ENCODE results near the gene LYAR.

Gene LYAR

DNA sequence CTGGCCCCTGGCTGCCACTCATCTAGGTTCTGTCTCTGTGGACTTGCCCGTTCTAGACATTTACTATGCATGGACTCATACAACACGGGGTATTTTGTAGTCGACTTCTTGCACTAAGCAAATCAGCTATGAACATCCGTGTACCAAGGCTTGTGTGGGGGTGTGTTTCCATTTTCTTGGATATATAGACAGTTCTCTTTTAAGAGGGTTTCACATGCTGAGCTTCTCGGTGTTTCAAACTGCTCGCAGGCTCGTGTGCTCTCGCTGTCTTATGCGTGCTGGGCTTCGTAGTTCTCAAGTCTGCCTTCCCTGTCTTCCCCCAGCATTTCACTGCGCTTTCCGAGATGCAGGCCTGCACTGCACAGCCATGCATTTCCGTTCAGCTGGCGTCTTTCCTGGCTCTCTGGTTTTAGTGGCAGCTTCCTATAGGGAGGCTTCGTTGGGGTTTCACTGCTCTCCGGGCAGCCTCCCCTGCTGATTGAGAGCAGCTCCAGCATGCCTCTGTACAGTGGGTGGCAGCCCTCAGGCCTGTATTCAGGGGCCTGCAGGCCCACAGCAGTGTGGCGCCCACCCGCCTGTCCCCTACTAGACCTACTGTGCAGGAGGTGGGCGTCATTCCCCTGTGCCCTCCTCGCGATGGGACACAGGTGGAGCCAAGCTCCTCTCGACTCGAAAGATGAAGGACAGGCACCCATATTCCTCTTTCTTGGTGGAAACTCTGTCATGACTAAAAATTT, 27.7 kb upstream of the LYAR start:
- no peak for DNase-seq (ENCODE audit: extremely low read depth in 1 of 2, low read depth in 1 of 2)

DNA sequence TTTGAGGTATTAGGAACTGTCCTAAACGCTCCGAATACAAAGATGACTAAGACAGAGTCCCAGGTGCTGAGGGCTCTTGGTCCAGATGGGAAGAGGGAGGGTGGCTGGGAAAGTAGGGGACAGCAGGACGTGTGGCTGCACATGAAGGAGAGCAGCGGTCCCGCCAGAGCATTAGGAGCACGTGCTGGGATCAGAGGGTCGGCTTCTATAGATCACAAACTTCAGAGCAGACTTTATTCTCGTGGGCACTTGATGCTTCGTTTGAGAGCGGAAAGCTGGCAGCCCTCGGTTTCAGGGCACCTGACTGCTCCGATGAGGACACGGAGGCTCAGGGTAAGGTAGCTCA, 26.2 kb upstream of the LYAR start:
- DNase-seq (ENCODE audit: extremely low read depth in 1 of 2, low read depth in 1 of 2) = no peak

DNA sequence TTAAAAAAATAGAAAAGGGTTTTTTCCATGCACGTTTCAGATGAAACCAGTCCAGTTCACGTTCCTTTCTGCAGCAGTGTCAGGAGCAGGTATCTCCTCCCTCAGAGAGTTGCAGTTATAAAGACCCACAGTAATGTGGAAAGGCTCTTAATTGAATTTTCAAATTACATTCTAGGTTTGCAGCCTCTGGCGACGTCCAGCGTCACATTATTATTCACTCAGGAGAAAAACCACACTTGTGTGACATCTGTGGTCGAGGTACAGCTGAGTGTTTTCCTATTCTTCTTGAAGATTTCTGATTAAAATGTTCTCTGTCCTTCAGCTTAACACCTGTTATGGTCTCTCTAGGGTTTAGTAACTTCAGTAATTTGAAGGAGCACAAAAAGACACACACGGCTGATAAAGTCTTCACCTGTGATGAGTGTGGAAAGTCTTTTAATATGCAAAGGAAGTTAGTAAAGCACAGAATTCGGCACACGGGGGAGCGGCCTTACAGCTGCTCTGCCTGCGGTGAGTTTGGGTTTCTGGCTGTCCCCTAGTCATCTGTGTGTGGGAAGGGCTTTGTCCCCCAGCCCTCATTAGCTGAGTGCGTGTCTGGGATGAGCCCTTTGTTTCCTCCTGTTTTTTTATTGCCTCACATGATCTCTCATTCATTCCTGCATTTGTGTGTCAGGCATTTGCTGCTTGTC, 25.7 kb upstream of the LYAR start:
- DNase-seq (ENCODE audit: extremely low read depth in 1 of 2, low read depth in 1 of 2) = no peak

DNA sequence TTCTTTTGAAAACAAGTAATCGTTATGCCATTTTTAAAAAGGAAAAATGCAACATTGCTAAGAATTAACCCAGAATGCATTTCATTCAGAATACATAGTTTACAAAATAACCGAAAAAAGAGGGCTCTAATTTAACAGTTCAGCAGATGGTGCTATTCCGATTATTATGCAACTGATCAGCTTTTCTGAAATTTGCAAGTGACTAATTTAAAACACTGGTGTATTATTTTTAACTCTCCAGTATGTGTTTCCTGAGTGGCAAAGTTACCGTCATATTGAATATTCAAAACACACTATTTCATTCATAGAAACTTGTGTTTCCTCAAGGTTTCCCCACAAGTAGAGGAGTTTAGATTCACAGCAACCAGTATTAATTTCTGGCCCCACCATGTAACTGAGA, 21.2 kb upstream of the LYAR start:
- no peak for DNase-seq (ENCODE audit: extremely low read depth in 1 of 2, low read depth in 1 of 2)

DNA sequence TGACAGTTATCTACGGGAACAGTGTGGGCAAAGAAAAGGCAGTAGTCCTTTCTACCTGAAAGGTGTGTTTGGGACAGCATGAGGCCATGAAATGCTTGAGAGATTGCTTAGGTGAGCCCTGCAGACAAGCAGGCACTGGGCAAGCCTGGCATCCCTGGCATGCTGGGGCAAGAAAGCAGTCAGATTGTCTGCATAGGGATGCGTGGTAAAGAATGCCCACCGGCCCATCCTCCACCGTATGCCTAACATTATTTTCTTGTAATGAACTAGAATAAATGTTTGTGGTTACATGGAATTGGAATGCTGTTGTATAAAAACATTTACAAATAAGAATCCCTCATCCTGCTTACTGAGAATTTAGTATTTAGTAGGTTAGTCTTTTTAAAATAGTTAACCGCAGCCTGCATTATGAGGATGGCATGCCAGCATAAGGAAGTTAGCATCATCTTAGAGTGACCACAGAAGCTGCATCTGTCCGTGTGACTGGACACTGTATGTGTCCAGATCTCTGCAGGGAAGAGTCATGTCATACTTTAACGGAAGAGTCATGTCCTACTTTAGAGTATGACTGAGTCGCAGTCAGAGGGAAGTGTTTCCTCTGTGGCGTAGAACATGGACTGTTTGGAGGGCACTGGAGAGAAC, 19.0 kb upstream of the LYAR start:
- DNase-seq (ENCODE audit: extremely low read depth in 1 of 2, low read depth in 1 of 2) = no peak

DNA sequence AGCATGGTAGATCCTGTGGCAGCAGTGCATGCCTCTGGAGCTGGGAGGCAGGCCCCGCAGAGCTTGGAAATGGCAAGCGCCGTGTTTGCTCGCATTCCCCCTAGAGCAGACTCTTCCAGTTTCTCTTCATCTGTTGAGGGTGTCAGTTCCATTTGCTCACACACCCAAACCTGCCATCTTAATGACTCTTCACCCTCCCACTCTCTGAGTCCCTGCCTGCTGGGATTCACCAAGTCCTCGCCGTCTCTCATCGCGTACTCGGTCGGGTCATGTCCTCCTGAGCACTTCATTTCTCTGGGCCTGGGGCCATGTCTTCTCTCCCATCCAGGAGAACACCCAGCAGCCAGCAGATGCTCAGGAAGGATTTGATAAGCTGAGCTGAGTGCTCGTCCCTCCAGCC, 17.0 kb upstream of the LYAR start:
- DNase-seq (ENCODE audit: extremely low read depth in 1 of 2, low read depth in 1 of 2) = no peak

DNA sequence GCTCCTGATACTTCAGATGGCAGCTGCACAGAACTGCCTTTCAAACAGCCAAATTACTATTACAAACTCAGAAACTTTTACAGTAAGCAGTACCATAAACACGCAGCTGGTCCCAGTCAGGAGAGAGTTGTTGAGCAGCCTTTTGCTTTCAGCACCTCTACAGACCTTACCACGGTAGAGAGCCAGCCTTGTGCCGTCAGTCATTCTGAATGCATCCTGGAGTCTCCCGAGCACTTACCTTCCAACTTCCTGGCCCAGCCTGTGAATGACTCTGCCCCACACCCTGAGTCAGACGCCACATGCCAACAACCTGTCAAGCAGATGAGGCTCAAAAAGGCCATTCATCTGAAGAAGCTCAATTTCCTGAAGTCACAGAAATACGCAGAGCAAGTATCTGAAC, 12.5 kb upstream of the LYAR start:
- DNase-seq (ENCODE audit: extremely low read depth in 1 of 2, low read depth in 1 of 2) = no peak

DNA sequence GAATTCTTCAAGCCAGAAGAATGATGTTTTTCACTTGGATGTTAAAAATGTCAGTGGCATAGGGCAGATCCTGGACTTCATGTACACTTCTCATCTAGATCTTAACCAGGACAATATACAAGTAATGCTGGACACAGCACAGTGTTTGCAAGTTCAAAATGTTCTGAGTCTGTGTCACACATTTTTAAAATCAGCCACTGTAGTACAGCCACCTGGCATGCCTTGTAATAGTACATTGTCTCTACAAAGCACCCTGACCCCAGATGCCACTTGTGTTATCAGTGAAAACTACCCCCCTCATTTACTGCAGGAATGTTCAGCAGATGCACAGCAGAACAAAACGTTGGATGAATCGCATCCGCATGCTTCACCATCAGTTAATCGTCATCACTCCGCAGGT, 12.0 kb upstream of the LYAR start:
- DNase-seq (ENCODE audit: extremely low read depth in 1 of 2, low read depth in 1 of 2) = no peak

DNA sequence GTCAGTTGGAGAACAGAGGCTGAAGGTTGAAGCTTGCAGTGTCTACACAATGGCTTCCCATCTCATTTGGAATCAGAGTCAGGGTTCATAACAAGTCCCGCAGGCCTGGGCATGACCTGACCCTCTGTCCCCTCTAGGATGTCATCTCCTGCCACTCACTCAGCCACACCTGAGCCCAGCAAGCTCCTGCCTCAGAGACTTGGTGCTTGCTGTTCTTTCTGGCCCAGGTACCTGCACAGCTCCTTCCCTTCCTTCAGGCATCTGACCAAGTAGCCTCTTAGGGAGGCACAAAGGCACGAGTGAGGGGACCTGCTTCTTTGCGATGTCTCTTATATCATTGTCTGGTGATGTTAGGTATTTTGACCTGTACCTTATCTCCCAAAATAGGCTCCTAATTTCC, 9.1 kb upstream of the LYAR start:
- no peak for DNase-seq (ENCODE audit: extremely low read depth in 1 of 2, low read depth in 1 of 2)

DNA sequence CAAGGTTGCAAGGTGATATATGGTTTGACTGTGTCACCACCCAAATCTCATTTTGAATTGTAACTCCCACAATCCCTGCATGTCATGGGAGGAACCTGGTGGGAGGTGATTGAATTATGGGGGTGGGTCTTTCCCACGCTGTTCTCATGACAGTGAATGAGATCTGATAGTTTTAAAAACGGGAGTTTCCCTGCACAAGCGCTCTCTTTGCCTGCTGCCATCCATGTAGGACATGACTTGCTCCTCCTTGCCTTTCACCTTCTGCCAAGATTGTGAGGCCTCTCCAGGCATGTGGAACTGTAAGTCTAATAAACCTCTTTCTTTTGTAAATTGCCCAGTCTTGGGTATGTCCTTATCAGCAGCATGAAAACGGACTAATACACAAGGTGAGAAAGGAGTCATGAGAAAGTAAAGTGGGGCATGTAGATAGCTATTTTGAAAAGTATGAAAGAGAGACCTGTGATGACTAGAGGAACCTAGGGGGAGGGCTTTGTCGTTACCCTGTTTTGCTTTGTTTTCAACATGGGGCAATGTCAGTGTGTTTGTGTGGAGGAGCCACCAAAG, 6.4 kb upstream of the LYAR start:
- DNase-seq (ENCODE audit: extremely low read depth in 1 of 2, low read depth in 1 of 2) = no peak

DNA sequence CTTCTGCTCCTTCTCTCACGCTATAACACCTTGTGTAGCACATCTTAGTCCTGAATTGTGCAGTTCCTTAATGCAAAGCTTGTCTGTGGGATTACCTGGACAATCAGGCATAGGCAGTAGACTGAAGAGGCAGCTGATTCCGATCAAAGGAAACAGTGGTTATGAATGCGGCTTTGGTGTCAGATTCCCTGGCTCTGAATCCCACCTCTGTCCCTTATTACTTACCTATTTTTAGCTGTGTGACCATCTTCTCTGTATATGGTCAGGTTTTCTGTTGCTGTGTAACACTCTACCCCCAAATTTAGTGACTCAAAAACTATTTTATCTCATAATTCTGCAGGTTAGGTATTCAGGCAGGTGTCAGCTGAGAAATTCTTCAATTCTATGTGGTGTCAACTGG, 3.3 kb upstream of the LYAR start:
- DNase-seq (ENCODE audit: extremely low read depth in 1 of 2, low read depth in 1 of 2) = no peak

DNA sequence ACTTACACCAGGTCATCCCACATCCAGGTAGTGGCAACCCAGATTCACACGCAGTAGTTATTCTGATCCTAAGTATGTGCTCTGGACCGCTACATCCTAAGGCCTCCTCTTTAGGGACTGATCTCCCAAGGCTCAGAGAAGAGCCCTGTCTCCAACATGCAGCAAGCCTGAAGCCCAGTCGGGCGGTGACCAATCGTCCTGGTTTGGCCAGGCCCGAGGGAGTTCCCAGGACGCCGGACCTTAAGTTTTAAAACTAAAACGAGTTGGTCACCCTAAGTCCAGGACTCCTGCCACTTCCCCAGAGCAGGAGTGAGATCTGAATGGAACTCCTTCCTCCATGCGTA, 385 bp downstream of the LYAR start:
- DNase-seq (ENCODE audit: extremely low read depth in 1 of 2, low read depth in 1 of 2) = no peak

DNA sequence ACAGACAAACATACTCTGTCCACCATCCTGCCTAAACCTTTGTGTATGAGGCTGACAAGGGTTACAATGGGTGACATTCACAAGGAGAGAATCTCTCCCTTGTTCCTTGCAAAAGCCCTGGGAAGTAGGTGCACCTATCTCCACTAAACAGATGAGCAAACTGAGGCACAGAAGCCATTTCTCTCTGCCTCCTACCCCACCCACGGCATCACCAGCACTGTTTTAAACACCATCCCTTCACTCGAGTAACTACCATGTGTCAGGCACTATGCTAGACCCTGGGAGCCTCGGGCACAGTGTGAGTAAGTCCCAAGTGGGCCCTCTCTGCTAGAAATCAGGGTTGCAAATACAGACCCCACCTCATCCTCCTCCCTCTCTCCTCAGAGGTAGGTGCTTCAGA, 899 bp downstream of the LYAR start:
- no peak for DNase-seq (ENCODE audit: extremely low read depth in 1 of 2, low read depth in 1 of 2)

DNA sequence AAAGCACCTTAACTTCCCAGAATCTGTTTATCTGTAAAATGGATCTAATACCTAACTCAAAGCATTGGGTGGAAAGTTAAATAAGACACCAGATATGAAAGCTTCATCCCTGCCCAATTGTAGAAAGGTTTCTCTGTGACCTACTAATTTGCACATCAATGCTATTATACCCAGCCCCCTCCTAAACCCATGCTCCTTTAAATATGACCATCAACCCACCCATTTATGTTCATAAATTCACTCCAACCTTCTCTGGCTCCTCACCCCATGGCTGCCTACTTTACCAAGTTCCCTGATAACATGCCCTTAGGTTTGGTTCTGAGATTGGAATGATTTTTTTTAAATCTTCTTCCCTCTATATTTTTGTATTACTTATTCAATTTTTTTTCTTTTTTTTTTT, 1.9 kb downstream of the LYAR start:
- DNase-seq (ENCODE audit: extremely low read depth in 1 of 2, low read depth in 1 of 2) = no peak

DNA sequence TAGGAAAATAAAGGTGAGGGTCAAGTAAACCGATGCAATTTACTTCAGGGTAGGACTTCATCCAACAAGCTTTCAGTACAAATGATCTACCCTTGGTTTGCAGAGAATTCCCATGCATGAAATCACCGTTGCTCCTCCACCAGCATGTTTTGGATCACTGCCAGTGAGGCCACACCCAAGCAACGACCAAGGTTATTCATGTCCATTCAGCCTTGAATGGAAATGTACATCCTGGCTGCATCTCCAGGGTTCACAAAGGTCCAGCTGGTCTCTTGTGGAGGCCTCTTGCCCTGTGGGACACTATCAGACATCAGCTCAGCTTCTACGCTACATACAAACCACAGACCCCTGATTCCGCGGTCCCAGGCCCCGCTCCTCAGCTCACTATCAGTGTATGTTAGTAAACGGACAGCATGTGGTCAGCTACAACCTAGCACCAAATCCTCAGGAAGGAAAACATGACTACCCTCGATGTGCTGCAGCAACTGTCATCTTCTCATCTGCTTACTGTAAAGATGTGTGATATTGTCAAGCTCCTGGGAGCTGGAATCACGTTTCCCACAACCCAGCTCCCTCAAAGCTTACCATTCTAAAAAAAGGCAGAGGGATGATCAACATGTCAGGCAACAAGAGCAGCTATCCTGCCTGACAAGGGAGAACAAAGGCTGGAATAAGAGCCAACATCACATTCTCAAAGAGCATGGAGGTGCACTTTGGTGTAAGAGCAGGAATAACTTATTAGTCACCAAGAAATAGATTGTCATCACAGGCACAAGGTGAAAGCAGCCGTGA, 4.9 kb downstream of the LYAR start:
- DNase-seq (ENCODE audit: extremely low read depth in 1 of 2, low read depth in 1 of 2) = no peak

DNA sequence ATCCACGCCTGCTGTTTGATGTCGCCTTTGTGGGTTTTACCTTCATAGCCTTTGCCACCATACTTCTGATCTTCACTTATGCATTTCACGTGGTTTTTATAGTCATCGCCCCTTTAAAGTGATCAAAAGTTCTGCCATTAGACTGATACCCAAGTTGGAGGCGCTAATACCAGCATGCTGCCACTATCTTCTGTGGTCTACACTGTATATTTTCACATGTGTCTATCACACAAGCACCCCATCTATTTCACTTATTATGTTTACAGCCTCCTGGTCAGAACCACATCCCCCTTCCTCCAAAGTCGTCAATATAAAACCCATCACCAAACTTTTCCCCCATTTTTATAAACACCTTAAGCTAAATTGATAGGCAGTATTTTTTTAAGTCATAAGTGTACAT, 8.2 kb downstream of the LYAR start:
- DNase-seq (ENCODE audit: extremely low read depth in 1 of 2, low read depth in 1 of 2) = no peak

DNA sequence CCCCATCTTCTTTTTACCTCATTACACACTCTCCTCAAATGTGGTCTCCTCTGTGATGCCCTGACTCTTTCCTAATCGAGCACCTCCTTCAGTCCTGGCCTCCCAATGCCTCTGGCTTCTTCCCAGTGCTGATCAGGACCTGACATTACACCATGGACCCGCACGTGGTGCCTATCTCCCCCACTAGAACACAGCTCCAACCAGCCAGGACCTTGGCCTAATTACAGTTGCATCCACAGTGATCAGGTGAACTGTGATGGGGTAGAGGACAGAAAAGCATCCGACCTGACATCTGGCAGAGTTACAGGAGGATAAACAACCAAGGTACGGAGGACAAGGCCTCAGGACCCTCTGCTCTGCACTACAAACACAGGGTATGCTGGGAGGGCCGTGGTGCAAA, 12.4 kb downstream of the LYAR start:
- DNase-seq (ENCODE audit: extremely low read depth in 1 of 2, low read depth in 1 of 2) = no peak

DNA sequence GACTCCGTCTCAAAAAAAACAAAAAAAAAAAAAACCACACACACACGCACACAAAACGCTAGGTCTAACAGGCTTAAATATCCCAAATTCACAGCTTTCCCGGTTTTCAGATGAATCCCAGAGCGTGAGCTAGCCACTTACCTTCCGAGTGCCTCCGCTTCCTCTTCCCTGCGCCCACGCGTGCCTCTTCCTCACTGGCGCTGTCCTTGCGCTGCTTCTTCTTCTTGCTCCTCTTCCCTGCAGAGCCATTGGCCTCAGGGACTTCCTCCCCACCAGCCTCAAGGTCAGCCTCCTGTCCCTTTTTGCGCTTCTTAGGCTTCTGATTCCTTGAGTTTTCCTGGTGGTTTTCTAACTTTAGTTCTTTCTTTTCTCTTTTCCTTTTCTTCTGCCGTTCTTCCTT, 15.7 kb downstream of the LYAR start:
- DNase-seq (ENCODE audit: extremely low read depth in 1 of 2, low read depth in 1 of 2) = no peak

DNA sequence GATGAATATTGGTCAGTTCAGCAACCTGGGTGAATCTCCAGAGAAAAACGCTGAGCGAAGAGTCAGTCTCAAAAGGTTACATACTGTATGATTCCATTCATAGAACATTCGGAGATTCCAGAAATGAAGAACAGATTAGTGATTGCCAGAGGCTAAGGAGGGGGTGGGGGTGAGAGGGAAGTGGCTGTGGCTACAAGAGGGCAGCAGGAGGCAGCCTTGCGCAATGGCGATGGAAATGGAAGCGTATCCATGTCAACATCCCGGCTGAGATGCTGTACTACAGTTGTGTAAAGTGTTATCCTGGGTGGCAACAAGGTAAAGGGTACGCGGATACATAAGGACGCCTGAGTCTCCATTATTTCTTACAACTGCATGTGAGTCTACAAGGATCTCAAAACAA, 18.0 kb downstream of the LYAR start:
- DNase-seq (ENCODE audit: extremely low read depth in 1 of 2, low read depth in 1 of 2) = no peak

DNA sequence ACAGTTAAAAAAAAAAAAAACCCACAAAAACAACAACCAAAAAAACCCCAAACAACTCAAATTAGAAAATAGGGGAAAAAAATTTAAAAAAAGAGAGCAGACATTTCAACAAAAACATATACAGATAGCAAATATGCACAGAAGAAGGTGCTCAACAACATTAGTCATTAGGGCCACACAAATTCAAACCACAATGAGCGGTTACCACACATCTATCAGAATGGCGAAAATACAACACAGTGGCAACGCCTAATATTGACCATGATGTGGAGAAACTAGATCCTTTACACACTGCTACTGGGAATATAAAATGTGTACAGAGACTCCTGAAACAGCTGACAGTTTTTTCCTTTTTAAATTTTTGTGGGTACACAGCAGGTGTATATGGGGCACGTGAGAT, 19.4 kb downstream of the LYAR start:
- no peak for DNase-seq (ENCODE audit: extremely low read depth in 1 of 2, low read depth in 1 of 2)

DNA sequence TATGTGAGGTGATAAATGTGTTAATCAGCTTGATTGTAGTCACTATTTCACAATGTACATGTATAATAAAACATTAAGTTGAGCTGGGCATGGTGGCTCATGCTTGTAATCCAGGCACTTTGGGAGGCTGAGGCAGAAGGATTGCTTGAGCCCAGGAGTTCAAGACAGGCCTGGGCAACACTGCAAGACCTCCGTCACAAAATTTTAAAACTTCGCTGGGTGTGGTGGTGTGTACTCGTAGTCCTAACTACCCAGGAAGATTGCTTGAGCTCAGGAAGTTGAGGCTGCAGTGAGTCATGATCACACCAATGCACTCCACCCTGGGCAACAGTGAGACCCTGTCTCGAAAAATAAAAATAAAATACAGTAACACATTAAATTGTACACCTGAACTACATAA, 20.1 kb downstream of the LYAR start:
- DNase-seq (ENCODE audit: extremely low read depth in 1 of 2, low read depth in 1 of 2) = no peak

DNA sequence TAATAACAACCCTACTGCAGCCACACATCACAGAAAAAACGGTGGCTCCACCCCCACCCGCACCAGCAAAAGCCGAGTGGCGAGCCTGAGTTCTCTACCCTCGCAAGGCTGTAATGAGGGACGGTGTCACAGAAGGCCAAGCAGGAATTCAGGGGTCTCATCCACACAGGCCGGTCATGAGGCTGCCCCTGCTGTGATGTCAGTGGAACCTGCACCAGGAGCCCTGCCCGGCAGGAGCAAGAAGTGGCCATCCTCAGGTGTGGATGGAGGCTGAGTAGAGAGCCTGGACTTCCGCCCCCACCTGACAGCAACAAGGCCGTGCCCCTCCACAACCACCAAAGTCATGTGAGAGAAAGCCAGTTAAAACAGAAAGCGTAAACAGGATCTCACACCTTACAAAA, 20.6 kb downstream of the LYAR start:
- DNase-seq (ENCODE audit: extremely low read depth in 1 of 2, low read depth in 1 of 2) = no peak

Data from stimulated activated CD8-positive, alpha-beta memory T cell treated with anti-CD3 and anti-CD28 coated beads, Interleukin-7, amount 100 ng/mL, for 48 hours (primary cell).